PC-3 (cell line): ENCODE results near the gene CLMN. TPM values are rescaled to one million over a fixed set of nuclear protein-coding genes. Genes with fewer than 3 reads are reported as not detected.

ENCODE experiments used
- ATAC-seq: fragments of 200-7000 bp; cut with Tn5 transposase; 2 replicates; pipeline ENCODE4 v1.9.1; 2020; ENCODE audit warnings: mild to moderate bottlenecking, moderate library complexity
- BruUV-seq: library from RNA; stranded (reverse); fragments of 400-500 nt; replicated peaks from 2 replicates; lab custom pipeline; 2021; lab: Mats Ljungman, UMichigan
- CTCF ChIA-PET: fragments of 300-600 bp; sonication (Branson Sonifier 250); formaldehyde crosslinking; loops from one replicate; lab custom pipeline; 2022; ENCODE audit warnings: antibody characterized with exemption; lab: Charles Lee
- POLR2A ChIA-PET: fragments of 300-600 bp; sonication (Branson Sonifier 250); formaldehyde crosslinking; loops from one replicate; lab custom pipeline; 2022; ENCODE audit warnings: antibody characterized with exemption; ENCODE audit not compliant: unreplicated experiment; lab: Charles Lee
- DNase-seq: peaks from one replicate; pipeline ENCODE4 v3.0.0-alpha.2; 2015
- H2AFZ ChIP-seq: fragments of 300-600 bp; sonication (generic); 2 replicates; pipeline ENCODE4 v1.6.0; 2016; ENCODE audit warnings: antibody characterized with exemption, low read length
- H3F3A ChIP-seq: fragments of 300-600 bp; sonication (generic); one replicate; pipeline ENCODE4 v1.6.0; 2017; ENCODE audit warnings: antibody characterized with exemption, low read length, control low read depth, mild to moderate bottlenecking; ENCODE audit not compliant: unreplicated experiment
- H3K27ac ChIP-seq: fragments of 300-600 bp; sonication (generic); 2 replicates; pipeline ENCODE4 v1.5.1; 2016; ENCODE audit warnings: mild to moderate bottlenecking, low read length
- H3K27me3 ChIP-seq: fragments of 300-600 bp; sonication (generic); 2 replicates; pipeline ENCODE4 v1.6.1; 2016; ENCODE audit warnings: low read length, mixed read lengths
- H3K36me3 ChIP-seq: fragments of 300-600 bp; sonication (generic); 2 replicates; pipeline ENCODE4 v1.6.1; 2016; ENCODE audit warnings: low read depth, mixed run types, low read length, mixed read lengths
- H3K4me1 ChIP-seq: fragments of 300-600 bp; sonication (generic); 2 replicates; pipeline ENCODE4 v1.5.1; 2016; ENCODE audit warnings: low read length; ENCODE audit not compliant: insufficient read depth
- H3K4me2 ChIP-seq: fragments of 300-600 bp; sonication (generic); 2 replicates; pipeline ENCODE4 v1.6.0; 2016; ENCODE audit warnings: low read length
- H3K4me3 ChIP-seq: fragments of 300-600 bp; sonication (generic); 2 replicates; pipeline ENCODE4 v1.5.1; 2016; ENCODE audit warnings: mild to moderate bottlenecking, low read length, mixed read lengths
- H3K79me2 ChIP-seq: fragments of 300-600 bp; sonication (generic); 2 replicates; pipeline ENCODE4 v1.6.1; 2017; ENCODE audit warnings: low read length, mixed read lengths
- H3K9ac ChIP-seq: fragments of 300-600 bp; sonication (generic); 2 replicates; pipeline ENCODE4 v1.6.0; 2016; ENCODE audit warnings: mild to moderate bottlenecking, low read length
- H3K9me2 ChIP-seq: fragments of 300-600 bp; sonication (generic); replicated peaks from 2 replicates; pipeline ENCODE4 v1.6.1; 2016; ENCODE audit warnings: mixed run types, low read length, mixed read lengths
- H3K9me3 ChIP-seq: fragments of 300-600 bp; sonication (generic); 2 replicates; pipeline ENCODE4 v1.6.1; 2016; ENCODE audit warnings: low read length, mixed read lengths
- H4K20me1 ChIP-seq: fragments of 300-600 bp; sonication (generic); 2 replicates; pipeline ENCODE4 v1.6.1; 2016; ENCODE audit warnings: low read length, mixed read lengths
- CTCF ChIP-seq: fragments of 300-600 bp; sonication (generic); conservative IDR thresholded peaks from 2 replicates; pipeline ENCODE4 v1.5.1; 2017; ENCODE audit warnings: antibody characterized with exemption, low read depth, mild to moderate bottlenecking, low read length
- EZH2 ChIP-seq: fragments of 300-600 bp; sonication (generic); IDR thresholded peaks from one replicate; pipeline ENCODE4 v1.6.1; 2017; ENCODE audit warnings: antibody characterized with exemption, mild to moderate bottlenecking, low read length; ENCODE audit not compliant: unreplicated experiment
- EZH2phosphoT487 ChIP-seq: fragments of 300-600 bp; sonication (generic); IDR thresholded peaks from 2 replicates; pipeline ENCODE4 v1.6.1; 2018; ENCODE audit warnings: mild to moderate bottlenecking, antibody characterized with exemption, low read length, borderline replicate concordance
- intact Hi-C: fragments of 100-400 bp; cut with micrococcal nuclease; formaldehyde crosslinking; loops from 2 replicates; pipeline ENCODE4 v1.9.0; 2023
- total RNA-seq: library from RNA; depleted of rRNA; stranded (reverse); fragments of >200 nt; gene quantifications from 2 replicates; pipeline ENCODE4 v1.2.3, GENCODE V29; 2014

CLMN gene
- total RNA-seq, 1 experiment from 2014 or later, result 3.5 TPM

- Histone ChIP-seq H3K9ac (no peak overlapping the region), H3K4me3 (no peak overlapping the region), H3F3A (no peaks in the 10 kb centered on the region), H3K27ac (no peak overlapping the region), H4K20me1 (no peaks in the 10 kb centered on the region), H3K9me2 (no peaks in the 10 kb centered on the region), H3K4me2 (no peak overlapping the region), H2AFZ (no peak overlapping the region), H3K9me3 (no peaks in the 10 kb centered on the region), H3K27me3 (no peaks in the 10 kb centered on the region), H3K79me2 (no peaks in the 10 kb centered on the region), H3K4me1 (no peaks in the 10 kb centered on the region), H3K36me3 (no peaks in the 10 kb centered on the region)
- intact Hi-C loops, result no loop called here
- ATAC-seq (no peak), DNase-seq (no peak)
- no peak for TF ChIP-seq EZH2
- CTCF ChIA-PET, result no interaction called here
- BruUV-seq, result no TSS peak
- POLR2A ChIA-PET, result no interaction called here
Measured at GRCh38 chr14:95304342-95304741, 15.4 kb downstream of the CLMN start.

GRCh38 chr14:95303552-95303951 is 16.2 kb downstream of the CLMN start:
- H3K9ac ChIP-seq, result no peak overlapping the region
- ChIA-PET POLR2A (no interaction called here), CTCF (no interaction called here)
- H3K4me2 ChIP-seq, result no peak overlapping the region
- H2AFZ ChIP-seq, result no peak overlapping the region
- H3K27me3 ChIP-seq, result no peaks in the 10 kb centered on the region
- no peak overlapping the region for H3K27ac ChIP-seq
- ATAC-seq (no peak), DNase-seq (no peak)
- no TSS peak for BruUV-seq
- H3K4me1 ChIP-seq, result no peaks in the 10 kb centered on the region
- no peaks in the 10 kb centered on the region for H3K9me3 ChIP-seq
- no peaks in the 10 kb centered on the region for H3K79me2 ChIP-seq
- H3K4me3 ChIP-seq, result no peak overlapping the region
- TF ChIP-seq CTCF (no peak), EZH2 (no peak), EZH2phosphoT487 (no peak)
- intact Hi-C loops, result no loop called here
- no peaks in the 10 kb centered on the region for H3F3A ChIP-seq
- H3K9me2 ChIP-seq, result no peaks in the 10 kb centered on the region
- H4K20me1 ChIP-seq, result no peaks in the 10 kb centered on the region
- H3K36me3 ChIP-seq, result no peaks in the 10 kb centered on the region

GRCh38 chr14:95302667-95303506 is 16.8 kb downstream of the CLMN start:
- no peaks in the 10 kb centered on the region for H3K9me2 ChIP-seq
- ATAC-seq (no peak), DNase-seq (no peak)
- H3F3A ChIP-seq, result no peaks in the 10 kb centered on the region
- H4K20me1 ChIP-seq, result no peaks in the 10 kb centered on the region
- no peak overlapping the region for H3K4me3 ChIP-seq
- H3K4me1 ChIP-seq, result no peaks in the 10 kb centered on the region
- no peak for TF ChIP-seq CTCF
- TF ChIP-seq EZH2, result no peak
- no peak for TF ChIP-seq EZH2phosphoT487
- H3K4me2 ChIP-seq, result no peak overlapping the region
- H3K27me3 ChIP-seq, result no peaks in the 10 kb centered on the region
- no peaks in the 10 kb centered on the region for H3K79me2 ChIP-seq
- ChIA-PET POLR2A (no interaction called here), CTCF (no interaction called here)
- intact Hi-C loops, result no loop called here
- H3K9ac ChIP-seq, result no peak overlapping the region
- H3K27ac ChIP-seq, result no peak overlapping the region
- no peaks in the 10 kb centered on the region for H3K9me3 ChIP-seq
- no peaks in the 10 kb centered on the region for H3K36me3 ChIP-seq
- no TSS peak for BruUV-seq
- H2AFZ ChIP-seq, result no peak overlapping the region
